Retinal pigment epithelial cell (primary cell): Measurements from ENCODE around the gene SMARCAD1.

Experiments used
- DNase-seq: peaks from one replicate; pipeline ENCODE4 v3.0.0-alpha.2; 2010; ENCODE audit warnings: low read depth
- H3K4me3 ChIP-seq: 2 replicates; pipeline ENCODE4 v1.5.1; 2011; ENCODE audit warnings: mild to moderate bottlenecking, low read length, control low read depth, moderate library complexity
- TF ChIP-seq, protein P1 (sequence below): conservative IDR thresholded peaks from 2 replicates; pipeline ENCODE4 v1.5.1; 2011; ENCODE audit warnings: low read depth, low read length, control low read depth, inconsistent platforms

The SMARCAD1 gene

DNA sequence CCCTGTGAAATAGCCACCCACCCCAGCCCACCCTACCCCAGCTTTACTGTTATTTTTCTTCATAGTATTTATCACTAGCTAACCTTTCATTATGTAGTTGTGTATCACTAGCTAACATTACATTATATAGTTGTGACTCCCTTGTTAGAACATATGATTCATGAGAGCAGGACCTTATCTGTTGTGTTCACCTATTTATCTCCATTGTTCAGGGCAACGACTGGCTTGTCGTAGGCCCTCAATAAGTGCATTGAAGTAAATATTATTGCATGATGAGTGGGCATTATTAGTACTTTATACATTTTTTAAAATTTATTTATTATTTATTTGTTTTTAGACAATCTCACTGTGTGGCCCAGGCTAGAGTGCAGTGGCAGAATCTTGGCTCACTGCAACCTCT lies 4.2 kb downstream of the SMARCAD1 start:
- DNase-seq: no peak
- TF ChIP-seq, protein P1, sequence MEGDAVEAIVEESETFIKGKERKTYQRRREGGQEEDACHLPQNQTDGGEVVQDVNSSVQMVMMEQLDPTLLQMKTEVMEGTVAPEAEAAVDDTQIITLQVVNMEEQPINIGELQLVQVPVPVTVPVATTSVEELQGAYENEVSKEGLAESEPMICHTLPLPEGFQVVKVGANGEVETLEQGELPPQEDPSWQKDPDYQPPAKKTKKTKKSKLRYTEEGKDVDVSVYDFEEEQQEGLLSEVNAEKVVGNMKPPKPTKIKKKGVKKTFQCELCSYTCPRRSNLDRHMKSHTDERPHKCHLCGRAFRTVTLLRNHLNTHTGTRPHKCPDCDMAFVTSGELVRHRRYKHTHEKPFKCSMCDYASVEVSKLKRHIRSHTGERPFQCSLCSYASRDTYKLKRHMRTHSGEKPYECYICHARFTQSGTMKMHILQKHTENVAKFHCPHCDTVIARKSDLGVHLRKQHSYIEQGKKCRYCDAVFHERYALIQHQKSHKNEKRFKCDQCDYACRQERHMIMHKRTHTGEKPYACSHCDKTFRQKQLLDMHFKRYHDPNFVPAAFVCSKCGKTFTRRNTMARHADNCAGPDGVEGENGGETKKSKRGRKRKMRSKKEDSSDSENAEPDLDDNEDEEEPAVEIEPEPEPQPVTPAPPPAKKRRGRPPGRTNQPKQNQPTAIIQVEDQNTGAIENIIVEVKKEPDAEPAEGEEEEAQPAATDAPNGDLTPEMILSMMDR: no peak
- H3K4me3 ChIP-seq: no peak overlapping the region

DNA sequence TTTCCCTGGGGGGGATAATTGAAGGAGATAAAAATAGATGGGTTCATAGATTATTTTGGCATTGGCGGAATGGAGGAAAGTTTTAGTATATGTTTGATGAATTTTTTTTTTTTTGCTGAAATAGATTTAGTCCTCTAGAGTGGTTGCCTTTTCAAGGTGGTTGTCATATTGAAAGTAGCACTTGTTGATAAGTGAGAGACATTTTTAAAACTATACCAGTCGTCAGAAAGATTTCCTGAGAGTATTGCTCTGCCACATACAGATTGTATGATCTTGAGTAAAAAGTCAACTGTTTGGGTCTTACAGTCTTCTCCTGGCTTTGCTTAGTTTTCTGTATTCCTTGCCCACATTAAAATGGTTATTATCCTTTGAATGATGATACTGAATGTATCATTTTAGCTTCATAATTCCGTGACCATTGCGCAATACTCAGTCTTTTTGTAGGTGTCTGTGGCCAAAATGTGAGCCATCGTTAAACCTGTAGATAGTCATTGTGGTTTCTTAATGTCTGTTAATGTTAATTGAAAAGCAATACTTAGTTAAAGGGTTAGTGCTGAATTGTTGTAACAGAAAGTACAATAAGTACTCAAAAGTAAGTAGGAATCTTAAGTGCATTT lies 7.1 kb downstream of the SMARCAD1 start:
- TF ChIP-seq, protein P1: no peak
- no peak for DNase-seq
- H3K4me3 ChIP-seq: no peak overlapping the region

DNA sequence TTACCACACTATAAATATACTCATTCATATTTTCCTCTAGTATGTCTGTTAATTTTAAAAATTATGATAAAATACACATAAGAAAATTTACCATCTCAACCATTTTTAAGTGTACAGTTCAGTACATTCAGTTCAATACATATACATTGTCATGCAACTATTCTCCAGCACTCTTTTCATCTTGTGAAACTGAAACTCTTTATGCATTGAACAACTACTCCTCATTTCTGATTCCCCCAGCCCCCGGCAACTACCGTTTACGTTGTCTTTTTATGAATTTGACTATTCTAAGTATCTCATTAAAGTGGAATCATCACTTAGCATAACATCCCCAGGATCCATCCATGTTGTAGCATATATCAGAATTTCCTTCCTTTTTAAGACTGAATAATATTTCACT lies 8.7 kb downstream of the SMARCAD1 start:
- no peak for DNase-seq
- no peak overlapping the region for H3K4me3 ChIP-seq
- TF ChIP-seq, protein P1: no peak

DNA sequence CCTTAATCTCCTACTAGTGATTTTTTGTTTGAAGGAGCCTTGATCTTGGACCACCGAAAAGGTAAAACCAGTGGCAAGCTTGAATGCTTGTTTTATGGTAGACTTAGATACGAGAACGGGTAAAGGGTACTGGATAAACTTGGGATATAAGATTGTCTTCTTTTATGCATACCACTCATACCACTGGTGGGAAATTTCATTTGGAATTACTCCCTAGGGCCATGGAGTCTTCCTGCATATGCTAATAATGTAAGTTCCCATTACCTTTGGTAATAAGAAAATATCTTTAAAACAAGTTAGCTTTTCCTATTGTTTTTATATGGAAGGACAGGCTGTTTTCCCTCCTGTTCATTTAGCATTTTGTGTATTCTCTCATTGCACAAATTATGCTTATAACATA lies 11.7 kb downstream of the SMARCAD1 start:
- no peak overlapping the region for H3K4me3 ChIP-seq
- TF ChIP-seq, protein P1: no peak
- DNase-seq: no peak

DNA sequence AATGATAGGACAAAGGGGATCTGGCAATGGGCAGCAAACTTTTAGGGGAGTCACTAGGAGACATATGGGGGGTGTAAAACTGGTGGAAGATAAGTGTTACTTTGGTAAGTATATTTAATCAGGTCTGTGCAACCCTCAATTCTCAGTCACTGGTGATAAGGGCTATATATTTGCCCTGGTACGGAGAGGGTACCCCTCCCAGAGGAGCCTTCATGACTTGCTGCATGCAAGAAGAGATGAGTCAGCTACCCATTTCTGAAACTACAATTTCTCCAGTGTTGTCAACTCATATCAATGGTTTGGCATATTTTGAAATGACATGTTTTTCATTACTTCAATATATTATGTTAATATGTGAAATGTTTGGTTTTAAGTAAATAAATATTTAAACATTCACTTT lies 14.3 kb downstream of the SMARCAD1 start:
- no peak overlapping the region for H3K4me3 ChIP-seq
- no peak for DNase-seq
- TF ChIP-seq, protein P1: no peak

DNA sequence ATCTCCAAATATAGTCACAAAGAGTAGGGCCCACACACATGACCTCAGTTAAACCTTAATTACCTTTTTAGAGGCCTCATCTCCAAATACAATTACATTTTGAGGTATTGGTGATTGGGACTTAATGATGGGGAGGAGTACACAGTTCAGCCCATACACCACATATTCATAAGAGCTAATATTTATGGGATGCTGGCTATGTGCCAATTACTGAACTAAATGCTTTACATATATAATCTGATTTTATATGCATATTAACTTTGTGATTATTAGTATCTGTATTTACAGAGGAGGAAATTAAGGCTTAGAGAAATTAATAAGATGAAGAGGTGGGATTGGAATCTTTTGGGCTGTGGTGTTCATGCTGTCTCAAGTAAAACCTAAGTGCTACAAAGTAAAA lies 17.8 kb downstream of the SMARCAD1 start:
- no peak for DNase-seq
- TF ChIP-seq, protein P1: no peak
- H3K4me3 ChIP-seq: no peak overlapping the region

DNA sequence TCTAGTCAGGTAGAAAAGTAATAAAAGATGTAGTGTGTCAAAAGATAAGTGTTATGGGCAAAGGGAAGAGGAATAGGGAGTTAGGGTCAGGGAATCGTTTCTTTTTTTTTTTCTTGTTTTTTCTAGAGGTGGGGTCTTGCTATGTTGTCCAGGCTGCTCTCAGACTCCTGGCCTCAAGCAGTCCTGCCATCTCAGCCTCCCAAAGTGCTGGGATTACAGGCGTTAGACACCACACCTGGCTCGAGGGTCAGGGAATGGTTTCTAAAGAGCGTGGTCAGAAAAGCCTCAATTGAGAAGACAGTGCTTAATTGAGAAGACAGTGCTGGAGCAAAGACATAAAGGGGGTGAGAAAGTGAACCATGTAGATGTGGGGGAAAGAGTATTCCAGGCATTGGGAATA lies 19.1 kb downstream of the SMARCAD1 start:
- H3K4me3 ChIP-seq: no peak overlapping the region
- TF ChIP-seq, protein P1: no peak
- DNase-seq: no peak
